B cell (primary cell): ENCODE data around the gene COL4A3. TPM values are rescaled to one million over a fixed set of nuclear protein-coding genes. Genes with fewer than 3 reads are reported as not detected.

ENCODE experiments used
- ATAC-seq: fragments of 200-7000 bp; cut with Tn5 transposase; one replicate; pipeline ENCODE4 v1.10.0; 2021; ENCODE audit warnings: low read depth, mild to moderate bottlenecking, moderate number of reproducible peaks, moderate library complexity
- CTCF ChIA-PET: fragments of 350-600 bp; sonication (Branson Sonifier 250); formaldehyde crosslinking; loops from one replicate; lab custom pipeline; 2021; ENCODE audit warnings: antibody characterized with exemption, inconsistent platforms; lab: Charles Lee
- POLR2A ChIA-PET: fragments of 350-600 bp; sonication (Branson Sonifier 250); formaldehyde crosslinking; loops from one replicate; lab custom pipeline; 2021; ENCODE audit warnings: antibody characterized with exemption; lab: Charles Lee
- DNase-seq: peaks from one replicate; pipeline ENCODE4 v3.0.0; 2013
- H2AFZ ChIP-seq: 2 replicates; pipeline ENCODE4 v1.6.1; 2012; ENCODE audit warnings: mild to moderate bottlenecking, low read depth, low read length; ENCODE audit not compliant: insufficient read depth, poor library complexity, severe bottlenecking
- H3K27ac ChIP-seq, 2 donors: 1 replicate in 1 of 2; 2 replicates in 1 of 2; pipeline ENCODE4 v1.5.1; 2012 to 2013; ENCODE audit warnings: low read length in 2 of 2, mild to moderate bottlenecking in 2 of 2, moderate library complexity in 1 of 2
- H3K27me3 ChIP-seq, 4 experiments: fragments of 200-600 bp in 1 of 4; sonication (generic) in 1 of 4; replicated peaks in 1 of 4; 1 replicate in 2 of 4; 2 replicates in 2 of 4; pipeline versions ENCODE4 v1.6.1 to v1.7.0; 2013 to 2016; ENCODE audit warnings: low read length in 3 of 4, mild to moderate bottlenecking in 2 of 4, mixed read lengths in 1 of 4, moderate library complexity in 1 of 4; ENCODE audit not compliant: insufficient read depth in 4 of 4, control insufficient read depth in 3 of 4; ENCODE audit errors: control extremely low read depth in 1 of 4
- H3K36me3 ChIP-seq, 2 experiments: replicated peaks in 1 of 2; 1 replicate in 1 of 2; 2 replicates in 1 of 2; pipeline versions ENCODE4 v1.6.1 to v1.7.1; 2013; ENCODE audit warnings: low read length in 1 of 2; ENCODE audit not compliant: insufficient read depth in 2 of 2, control insufficient read depth in 1 of 2; ENCODE audit errors: control extremely low read depth in 1 of 2, extremely low read depth in 1 of 2
- H3K4me1 ChIP-seq, 2 donors: fragments of 200-600 bp in 1 of 2; sonication (generic) in 1 of 2; 1 replicate in 1 of 2; 2 replicates in 1 of 2; pipeline versions ENCODE4 v1.5.1 to v1.6.1; 2013 to 2017; ENCODE audit warnings: low read length in 2 of 2; ENCODE audit not compliant: control insufficient read depth in 2 of 2, insufficient read depth in 2 of 2
- H3K4me2 ChIP-seq: replicated peaks from 2 replicates; pipeline ENCODE3; 2012; ENCODE audit warnings: mild to moderate bottlenecking, low read depth, low read length; ENCODE audit not compliant: poor library complexity, severe bottlenecking
- H3K4me3 ChIP-seq, 5 experiments: fragments of 200-600 bp in 1 of 5; sonication (generic) in 1 of 5; 1 replicate in 3 of 5; 2 replicates in 2 of 5; pipeline versions ENCODE4 v1.5.1 to v1.7.0; 2011 to 2016; ENCODE audit warnings: low read length in 4 of 5, mild to moderate bottlenecking in 4 of 5, low read depth in 2 of 5, control low read depth in 1 of 5, moderate library complexity in 1 of 5; ENCODE audit not compliant: insufficient read depth in 1 of 5; ENCODE audit errors: control extremely low read depth in 1 of 5, extremely low read depth in 1 of 5
- H3K79me2 ChIP-seq: fragments of 200-600 bp; sonication (generic); one replicate; pipeline ENCODE4 v1.6.0; 2016; ENCODE audit warnings: low read length; ENCODE audit not compliant: control insufficient read depth, insufficient read depth
- H3K9ac ChIP-seq: fragments of 200-600 bp; sonication (generic); 2 replicates; pipeline ENCODE4 v1.6.1; 2017; ENCODE audit warnings: mild to moderate bottlenecking, low read length, moderate library complexity
- H3K9me3 ChIP-seq, 3 donors: one replicate each; pipeline versions ENCODE4 v1.6.1 to v1.7.1; 2013; ENCODE audit warnings: low read length in 2 of 3; ENCODE audit not compliant: control insufficient read depth in 2 of 3, insufficient read depth in 1 of 3; ENCODE audit errors: control extremely low read depth in 1 of 3
- H4K20me1 ChIP-seq: 2 replicates; pipeline ENCODE4 v1.6.0; 2012; ENCODE audit warnings: mild to moderate bottlenecking, low read length; ENCODE audit not compliant: insufficient read depth, control insufficient read depth, poor library complexity, severe bottlenecking
- H3K27ac Mint-ChIP-seq: one replicate; pipeline ENCODE4 v1.8.0; 2021; ENCODE audit warnings: mixed read lengths
- H3K27me3 Mint-ChIP-seq: one replicate; pipeline ENCODE4 v1.8.0; 2021; ENCODE audit warnings: mixed read lengths
- H3K4me1 Mint-ChIP-seq: one replicate; pipeline ENCODE4 v1.8.0; 2021; ENCODE audit warnings: mixed read lengths
- H3K4me3 Mint-ChIP-seq: one replicate; pipeline ENCODE4 v1.8.0; 2021; ENCODE audit warnings: mixed read lengths
- H3K9me3 Mint-ChIP-seq: one replicate; pipeline ENCODE4 v1.8.0; 2022; ENCODE audit warnings: mixed read lengths; ENCODE audit not compliant: insufficient read depth
- CTCF ChIP-seq: fragments of 200-600 bp; IDR thresholded peaks from one replicate; pipeline ENCODE4 v1.8.0; 2022; ENCODE audit warnings: antibody characterized with exemption, mild to moderate bottlenecking
- EZH2 ChIP-seq: IDR thresholded peaks from 2 replicates; pipeline ENCODE4 v1.6.1; 2012; ENCODE audit warnings: borderline replicate concordance, low read depth, mild to moderate bottlenecking, moderate library complexity, low read length; ENCODE audit not compliant: insufficient read depth, poor library complexity, severe bottlenecking
- WGBS: methylation state at CpG from one replicate; pipeline ENCODE4 v1.1.5; 2013; ENCODE audit warnings: missing lambda C conversion rate; ENCODE audit not compliant: insufficient coverage; 5-methylcytosine and 5-hydroxymethylcytosine counted together
- intact Hi-C: fragments of 100-400 bp; cut with micrococcal nuclease; formaldehyde crosslinking; loops from one replicate; pipeline ENCODE4 v1.10.0; 2022
- polyA plus RNA-seq: library from polyadenylated mRNA; depleted of rRNA; stranded (reverse); fragments of >200 nt; gene quantifications from 2 replicates; pipeline ENCODE4 v1.2.3, GENCODE V29; 2012
- total RNA-seq, 2 donors: library from RNA; stranded (reverse); fragments of 120-200 nt in 1 of 2; gene quantifications; 1 replicate in 1 of 2; 2 replicates in 1 of 2; pipeline versions ENCODE4 v1.2.3 to v1.2.4, GENCODE V29; 2013 to 2022

Gene COL4A3
- total and polyA plus RNA-seq, 2 donors (not counting 1 experiment from before 2014, with no cell fraction given): 33.4 to 45.9 TPM

- H3K27me3 ChIP-seq: no peaks in the 10 kb centered on the region
- TF ChIP-seq EZH2 (no peak), CTCF (no peak)
- H3K9me3 ChIP-seq: no peaks in the 10 kb centered on the region
- Mint-ChIP-seq H3K4me1 (no peaks in the 10 kb centered on the region), H3K9me3 (no peaks in the 10 kb centered on the region), H3K27me3 (no peaks in the 10 kb centered on the region), H3K27ac (no peak overlapping the region), H3K4me3 (no peak overlapping the region)
- H3K4me1 ChIP-seq: no peaks in the 10 kb centered on the region
- H4K20me1 ChIP-seq: no peaks in the 10 kb centered on the region
- no peak overlapping the region for H3K27ac ChIP-seq
- H3K79me2 ChIP-seq: no peaks in the 10 kb centered on the region
- no peak for DNase-seq
- intact Hi-C loops: no loop called here
- H3K4me2 ChIP-seq: no peak overlapping the region
- POLR2A ChIA-PET: no interaction called here
- WGBS: 90% methylated on average over 2 of the region's 4 CpGs
- H2AFZ ChIP-seq: no peak overlapping the region
- CTCF ChIA-PET: no interaction called here
- H3K4me3 ChIP-seq: no peak overlapping the region
- H3K9ac ChIP-seq: no peak overlapping the region
- no peak for ATAC-seq
- H3K36me3 ChIP-seq: peaks cover 0 to 6% of the 10 kb centered on the region in 2 experiments
Measured at GRCh38 chr2:227308784-227309183, 144.4 kb downstream of the COL4A3 start.

GRCh38 chr2:227310756-227311110 lies 146.3 kb downstream of the COL4A3 start:
- WGBS: 100% methylated on average over 2 of the region's 4 CpGs
- Histone ChIP-seq H3K79me2 (no peaks in the 10 kb centered on the region), H3K27me3 (no peaks in the 10 kb centered on the region), H3K4me1 (no peaks in the 10 kb centered on the region), H3K27ac (no peak overlapping the region), H3K4me2 (no peak overlapping the region), H3K36me3 (peaks cover 0 to 2% of the 10 kb centered on the region in 2 experiments), H3K9ac (no peak overlapping the region), H3K4me3 (no peak overlapping the region), H2AFZ (no peak overlapping the region), H4K20me1 (no peaks in the 10 kb centered on the region), H3K9me3 (no peaks in the 10 kb centered on the region)
- TF ChIP-seq EZH2 (no peak), CTCF (no peak)
- DNase-seq: no peak
- Mint-ChIP-seq H3K4me3 (no peak overlapping the region), H3K27ac (no peak overlapping the region), H3K27me3 (no peaks in the 10 kb centered on the region), H3K9me3 (no peaks in the 10 kb centered on the region), H3K4me1 (no peaks in the 10 kb centered on the region)
- intact Hi-C loops: no loop called here
- ChIA-PET POLR2A (no interaction called here), CTCF (no interaction called here)
- no peak for ATAC-seq
